A673 (cell line): ENCODE measurements around the gene YPEL3.

Source experiments
- EZH2 ChIP-seq: fragments of 200-600 bp; sonication (generic); IDR thresholded peaks from 2 replicates; pipeline ENCODE4 v1.6.1; 2017; ENCODE audit warnings: borderline replicate concordance, low read depth, mild to moderate bottlenecking, mixed read lengths, antibody characterized with exemption, low read length; ENCODE audit not compliant: poor library complexity, severe bottlenecking
- TF ChIP-seq, protein P1 (sequence below): fragments of 300-800, 200-600 bp; sonication (generic); conservative IDR thresholded peaks from 2 replicates; pipeline ENCODE4 v1.5.1; 2017; ENCODE audit warnings: low read depth, mild to moderate bottlenecking, antibody characterized with exemption, low read length, moderate library complexity, mixed read lengths

DNA sequence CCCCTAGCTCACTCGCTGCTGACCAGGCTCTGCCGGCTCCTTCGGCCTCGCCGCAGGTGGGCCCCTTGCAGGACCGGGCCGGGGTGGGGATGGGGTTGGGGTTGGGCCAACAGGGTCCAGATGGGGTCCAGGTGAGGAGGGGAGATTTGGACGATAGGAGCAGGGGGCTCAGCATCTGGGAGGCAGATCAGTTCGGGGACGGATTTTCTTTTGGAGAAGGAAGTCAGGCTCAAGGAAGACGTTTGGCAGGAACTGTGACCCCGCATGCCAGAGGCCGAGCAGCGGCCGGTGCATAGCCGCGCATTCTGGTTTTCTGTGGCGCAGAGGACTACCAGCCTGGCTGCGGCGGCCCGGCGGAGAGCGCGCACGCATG is 31.3 kb downstream of the YPEL3 start:
- TF ChIP-seq, protein P1, sequence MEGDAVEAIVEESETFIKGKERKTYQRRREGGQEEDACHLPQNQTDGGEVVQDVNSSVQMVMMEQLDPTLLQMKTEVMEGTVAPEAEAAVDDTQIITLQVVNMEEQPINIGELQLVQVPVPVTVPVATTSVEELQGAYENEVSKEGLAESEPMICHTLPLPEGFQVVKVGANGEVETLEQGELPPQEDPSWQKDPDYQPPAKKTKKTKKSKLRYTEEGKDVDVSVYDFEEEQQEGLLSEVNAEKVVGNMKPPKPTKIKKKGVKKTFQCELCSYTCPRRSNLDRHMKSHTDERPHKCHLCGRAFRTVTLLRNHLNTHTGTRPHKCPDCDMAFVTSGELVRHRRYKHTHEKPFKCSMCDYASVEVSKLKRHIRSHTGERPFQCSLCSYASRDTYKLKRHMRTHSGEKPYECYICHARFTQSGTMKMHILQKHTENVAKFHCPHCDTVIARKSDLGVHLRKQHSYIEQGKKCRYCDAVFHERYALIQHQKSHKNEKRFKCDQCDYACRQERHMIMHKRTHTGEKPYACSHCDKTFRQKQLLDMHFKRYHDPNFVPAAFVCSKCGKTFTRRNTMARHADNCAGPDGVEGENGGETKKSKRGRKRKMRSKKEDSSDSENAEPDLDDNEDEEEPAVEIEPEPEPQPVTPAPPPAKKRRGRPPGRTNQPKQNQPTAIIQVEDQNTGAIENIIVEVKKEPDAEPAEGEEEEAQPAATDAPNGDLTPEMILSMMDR = no peak
- no peak for TF ChIP-seq EZH2
